ENCODE results near the gene ZNF365. TPM values are rescaled to one million over a fixed set of nuclear protein-coding genes. Genes with fewer than 3 reads are reported as not detected.

ZNF365 gene
- total RNA-seq, 1 donor from 2014 or later: not detected

DNA sequence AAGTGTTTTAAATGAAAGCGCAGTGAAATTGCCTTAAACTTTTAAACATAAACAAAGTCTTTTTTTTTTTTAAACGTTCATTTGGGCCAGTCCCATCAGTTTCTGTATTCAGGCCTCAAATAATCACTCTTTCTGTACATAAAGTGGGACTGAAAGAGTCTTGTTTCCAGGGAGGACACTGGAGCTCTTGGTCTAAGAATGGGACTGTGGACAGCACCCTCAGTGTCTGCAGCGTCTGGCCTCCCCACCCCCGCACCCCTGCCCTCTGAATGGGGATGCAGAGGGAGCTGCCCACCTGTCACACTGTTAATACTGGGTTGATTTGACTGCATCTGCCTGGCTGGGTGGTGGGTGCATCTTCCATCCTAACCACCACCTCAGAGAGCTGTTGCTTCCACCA is 5.2 kb downstream of the ZNF365 start:
- Mint-ChIP-seq H3K27ac (no peak overlapping the region), H3K27me3 (peaks cover 28% of the 10 kb centered on the region), H3K9me3 (ENCODE audit: low read depth) (no peaks in the 10 kb centered on the region), H3K4me3 (ENCODE audit: low read depth) (no peak overlapping the region), H3K36me3 (ENCODE audit: insufficient read depth) (no peaks in the 10 kb centered on the region), H3K4me1 (ENCODE audit: low read depth) (peaks cover 1% of the 10 kb centered on the region)
- no peak for DNase-seq (ENCODE audit: low spot score, unreplicated experiment)
- TF ChIP-seq CTCF (IDR thresholded peaks at IDR 0.05; ENCODE audit: unreplicated experiment): no peak

DNA sequence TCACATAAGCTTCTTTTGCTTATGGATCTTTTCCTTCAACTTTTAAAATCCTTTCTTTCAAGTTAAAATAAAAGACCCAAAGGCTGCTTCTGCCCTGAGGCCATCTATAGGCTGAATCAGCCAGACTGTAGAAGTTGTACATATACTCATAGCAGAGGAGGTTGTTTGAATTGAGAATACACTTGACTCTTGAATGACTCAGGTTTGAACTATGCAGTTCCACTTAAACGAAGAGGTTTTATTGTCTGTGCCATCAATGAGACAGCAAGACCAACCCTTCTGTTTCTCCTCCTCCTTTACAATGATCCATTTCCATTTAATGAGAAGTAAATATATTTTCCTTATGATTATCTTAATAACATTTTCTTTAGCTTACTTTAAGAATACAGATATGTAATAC is 5.8 kb downstream of the ZNF365 start:
- Mint-ChIP-seq H3K27ac (no peak overlapping the region), H3K27me3 (peaks cover 23% of the 10 kb centered on the region), H3K4me3 (ENCODE audit: low read depth) (no peak overlapping the region), H3K9me3 (ENCODE audit: low read depth) (no peaks in the 10 kb centered on the region), H3K36me3 (ENCODE audit: insufficient read depth) (no peaks in the 10 kb centered on the region), H3K4me1 (ENCODE audit: low read depth) (no peaks in the 10 kb centered on the region)
- no peak for DNase-seq (ENCODE audit: low spot score, unreplicated experiment)
- TF ChIP-seq CTCF (IDR thresholded peaks at IDR 0.05; ENCODE audit: unreplicated experiment): no peak

DNA sequence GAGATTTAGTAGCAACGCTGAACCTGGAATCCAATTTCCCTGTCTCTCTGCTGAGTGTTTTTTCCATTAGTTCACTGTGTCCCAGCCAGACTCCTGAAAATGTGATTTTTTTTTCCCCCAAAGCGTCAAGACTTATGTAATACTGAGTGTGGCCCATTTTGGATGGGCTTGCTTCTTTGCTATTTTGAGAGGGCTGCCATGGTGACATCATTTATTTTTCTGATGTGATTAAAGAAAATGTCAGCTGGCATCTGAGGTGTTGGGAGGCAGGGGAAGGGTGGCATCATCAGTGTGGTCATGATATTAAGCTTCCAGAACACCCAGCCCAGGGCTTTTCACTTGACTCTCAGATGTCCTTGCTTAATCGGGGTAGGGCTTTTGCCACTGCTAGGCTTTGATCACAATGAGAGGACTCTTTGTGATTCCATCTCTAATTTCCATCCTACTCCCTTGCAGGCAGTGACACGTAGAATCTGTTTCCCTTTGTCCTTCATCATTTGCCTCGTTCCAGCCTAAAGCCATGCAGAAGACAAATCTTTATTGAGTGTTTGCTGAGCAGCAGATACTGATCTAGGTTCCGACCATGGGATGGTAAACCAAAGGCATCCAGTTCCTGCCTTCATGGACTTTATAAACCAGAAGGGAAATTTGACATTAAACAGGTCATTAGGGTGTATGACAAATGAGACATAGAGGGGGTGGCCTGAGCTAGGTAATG is 7.4 kb downstream of the ZNF365 start:
- H3K4me1 Mint-ChIP-seq (ENCODE audit: low read depth): no peaks in the 10 kb centered on the region
- peaks cover 8% of the 10 kb centered on the region for H3K27me3 Mint-ChIP-seq
- TF ChIP-seq CTCF (IDR thresholded peaks at IDR 0.05; ENCODE audit: unreplicated experiment): no peak
- no peak overlapping the region for H3K4me3 Mint-ChIP-seq (ENCODE audit: low read depth)
- no peaks in the 10 kb centered on the region for H3K9me3 Mint-ChIP-seq (ENCODE audit: low read depth)
- H3K36me3 Mint-ChIP-seq (ENCODE audit: insufficient read depth): no peaks in the 10 kb centered on the region
- no peak for DNase-seq (ENCODE audit: low spot score, unreplicated experiment)
- H3K27ac Mint-ChIP-seq: no peak overlapping the region

DNA sequence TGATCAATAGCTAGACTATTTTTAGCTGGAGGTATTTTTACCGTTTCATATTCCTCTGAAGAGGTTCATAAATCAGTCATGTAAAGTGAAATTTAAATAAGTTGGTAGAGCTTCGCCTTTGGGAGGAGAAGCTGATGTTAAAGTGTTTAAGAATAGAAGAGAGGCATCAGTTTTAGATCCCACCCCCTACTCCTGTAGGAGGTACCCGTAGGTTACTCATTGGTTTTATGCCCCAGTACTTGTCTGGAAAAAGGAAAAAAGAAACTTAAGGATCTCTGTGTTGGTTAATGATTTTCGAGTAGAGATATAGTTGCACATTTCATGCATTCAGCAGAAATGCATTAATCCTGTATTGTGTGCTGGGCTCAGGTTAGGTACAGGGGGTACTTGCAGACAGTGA is 8.7 kb downstream of the ZNF365 start:
- no peak for DNase-seq (ENCODE audit: low spot score, unreplicated experiment)
- no peak for TF ChIP-seq CTCF (IDR thresholded peaks at IDR 0.05; ENCODE audit: unreplicated experiment)
- no peaks in the 10 kb centered on the region for H3K4me1 Mint-ChIP-seq (ENCODE audit: low read depth)
- no peaks in the 10 kb centered on the region for H3K36me3 Mint-ChIP-seq (ENCODE audit: insufficient read depth)
- H3K4me3 Mint-ChIP-seq (ENCODE audit: low read depth): no peak overlapping the region
- H3K9me3 Mint-ChIP-seq (ENCODE audit: low read depth): no peaks in the 10 kb centered on the region
- no peaks in the 10 kb centered on the region for H3K27me3 Mint-ChIP-seq
- H3K27ac Mint-ChIP-seq: no peak overlapping the region

GRCh38 chr10:62384057-62384446 is 9.9 kb downstream of the ZNF365 start:
- no peaks in the 10 kb centered on the region for H3K9me3 Mint-ChIP-seq (ENCODE audit: low read depth)
- H3K36me3 Mint-ChIP-seq (ENCODE audit: insufficient read depth): no peaks in the 10 kb centered on the region
- DNase-seq (ENCODE audit: low spot score, unreplicated experiment): no peak
- H3K27me3 Mint-ChIP-seq: no peaks in the 10 kb centered on the region
- H3K4me1 Mint-ChIP-seq (ENCODE audit: low read depth): no peaks in the 10 kb centered on the region
- no peak overlapping the region for H3K4me3 Mint-ChIP-seq (ENCODE audit: low read depth)
- no peak overlapping the region for H3K27ac Mint-ChIP-seq
- TF ChIP-seq CTCF (IDR thresholded peaks at IDR 0.05; ENCODE audit: unreplicated experiment): no peak

Data from progenitor cell of endocrine pancreas (in vitro differentiated cells).